GM12873 (cell line): ENCODE measurements around the gene ZNF615.

Source experiments
- CTCF ChIP-seq: IDR thresholded peaks from 2 replicates; pipeline ENCODE4 v1.5.1; 2012; ENCODE audit warnings: low read depth, mild to moderate bottlenecking, moderate library complexity, low read length, control low read depth; ENCODE audit not compliant: insufficient read depth; ENCODE audit errors: missing control alignments

Gene ZNF615

GRCh38 chr19:52007806-52008557 is at the start of gene ZNF615:
Gene ZNF615, minus strand, starts transcription at chr19:52008211. Its CDS starts 4,500 bp downstream, at chr19:52003711.
- no peak for TF ChIP-seq CTCF

GRCh38 chr19:52048555-52049501 is 40.8 kb upstream of the ZNF615 start, which contains the start of gene ZNF432:
Gene ZNF432, minus strand, starts transcription at chr19:52048838. Its CDS starts 1,970 bp downstream, at chr19:52046868.
- no peak for TF ChIP-seq CTCF

- no peak for TF ChIP-seq CTCF
Measured at GRCh38 chr19:52039169-52039568, 31.2 kb upstream of the ZNF615 start.

GRCh38 chr19:52034051-52034728 is 26.2 kb upstream of the ZNF615 start:
- TF ChIP-seq CTCF: no peak

- no peak for TF ChIP-seq CTCF
Measured at GRCh38 chr19:52028780-52029123, 20.7 kb upstream of the ZNF615 start.

- TF ChIP-seq CTCF: no peak
Measured at GRCh38 chr19:52028027-52028779, 20.2 kb upstream of the ZNF615 start, which contains the start of gene ZNF614. Gene ZNF614, minus strand, starts transcription at chr19:52028379. Its CDS starts 2,634 bp downstream, at chr19:52025745.
